GM21367 (cell line): ENCODE results near the gene FKBP3.
A peak's percentile ranks its signal among the peaks of the same experiment; 100 is the strongest.
"Not testable (repeated sequence)": the region's sequence is repeated elsewhere in the genome, so short reads cannot be mapped to it uniquely, and the experiment has no call there.

Experiments used
- ATAC-seq: cut with Tn5 transposase; IDR thresholded peaks from one replicate; pipeline ENCODE4 v1.9.1; 2021; ENCODE audit not compliant: unreplicated experiment

Gene FKBP3

DNA sequence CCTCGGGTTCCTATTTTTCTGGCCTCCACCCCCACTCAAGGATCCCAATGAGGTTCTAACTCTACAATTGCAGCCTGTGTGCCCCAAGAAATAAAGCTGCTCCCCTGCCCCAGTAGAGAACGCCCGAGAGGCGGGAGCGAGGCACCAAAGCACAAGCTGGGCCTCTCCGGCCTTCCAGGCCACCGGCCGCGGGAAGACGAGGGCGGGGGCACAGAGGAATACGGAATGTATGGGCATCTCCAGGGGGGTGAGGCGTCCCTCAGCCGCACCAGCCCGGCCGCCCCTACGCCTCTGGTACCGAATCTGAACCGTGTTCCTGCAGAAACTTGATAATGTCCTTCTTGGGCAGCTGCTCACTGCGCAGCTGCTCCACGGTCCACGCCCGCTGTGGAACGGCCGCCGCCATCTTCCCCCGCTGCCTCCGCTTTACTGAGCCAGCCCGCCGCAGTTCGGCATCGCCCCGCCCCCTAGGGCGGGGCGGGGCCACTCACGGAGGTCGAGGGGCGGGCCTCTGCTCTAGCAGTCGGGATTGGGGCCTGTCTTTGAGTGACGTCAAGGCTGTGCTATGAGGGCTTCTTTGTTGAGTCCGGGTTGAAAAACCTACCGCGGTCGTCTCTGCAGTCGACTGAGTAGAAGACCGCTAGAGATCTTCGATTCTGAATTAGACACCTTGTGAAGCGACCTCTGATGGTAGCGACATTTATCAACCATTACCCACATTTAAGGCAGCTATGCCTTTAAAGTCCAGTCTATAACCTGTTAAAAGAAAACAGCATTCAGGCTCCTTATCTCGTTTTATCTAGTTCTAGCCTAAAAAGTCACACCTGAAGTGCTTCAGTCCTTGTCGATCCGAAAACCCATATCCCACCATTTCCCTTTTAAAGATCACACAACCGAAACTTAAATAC lies at the start of gene FKBP3:
FKBP3 (minus strand) TSS at position 431 of the 908 bp plus-strand sequence; CDS start at position 406, 25 bp downstream.
- peak; percentile 92 for ATAC-seq

DNA sequence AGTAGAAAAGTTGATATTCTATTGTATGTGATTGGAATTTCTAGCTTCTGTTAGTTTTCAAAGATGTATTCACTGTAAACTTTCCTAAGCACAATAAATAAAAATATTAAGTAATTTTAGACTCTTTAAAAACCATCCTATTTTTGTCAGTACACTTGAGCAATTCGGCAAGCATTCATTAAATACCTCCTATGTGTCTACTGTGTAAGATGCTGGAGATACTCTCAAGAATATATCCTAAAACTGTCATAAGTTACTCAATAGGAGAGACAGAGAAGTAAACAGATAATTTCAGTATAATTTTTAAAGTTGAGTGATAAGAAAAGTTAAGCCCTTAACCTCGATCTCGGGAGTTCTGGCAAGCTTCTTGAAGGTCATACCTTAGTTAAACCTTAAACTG lies 47.5 kb upstream of the FKBP3 start:
- no peak for ATAC-seq

DNA sequence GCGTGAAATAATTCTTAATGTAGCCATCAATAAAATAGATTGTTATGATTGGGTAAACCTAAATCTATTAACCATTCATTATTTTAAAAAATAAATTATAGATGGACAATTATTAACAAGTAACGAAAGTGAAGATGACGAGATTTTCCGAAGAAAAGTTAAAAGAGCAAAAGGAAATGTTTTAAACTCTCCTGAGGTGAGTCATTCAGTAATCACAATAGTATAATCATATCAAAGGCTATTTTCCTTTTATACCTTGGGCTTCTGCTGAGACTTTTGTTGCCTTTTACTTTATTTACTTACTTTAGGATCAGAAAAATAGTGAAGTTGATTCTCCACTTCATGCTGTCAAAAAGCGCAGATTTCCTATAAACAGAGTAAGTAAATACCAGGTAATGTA lies 47.0 kb upstream of the FKBP3 start:
- ATAC-seq, result no peak

DNA sequence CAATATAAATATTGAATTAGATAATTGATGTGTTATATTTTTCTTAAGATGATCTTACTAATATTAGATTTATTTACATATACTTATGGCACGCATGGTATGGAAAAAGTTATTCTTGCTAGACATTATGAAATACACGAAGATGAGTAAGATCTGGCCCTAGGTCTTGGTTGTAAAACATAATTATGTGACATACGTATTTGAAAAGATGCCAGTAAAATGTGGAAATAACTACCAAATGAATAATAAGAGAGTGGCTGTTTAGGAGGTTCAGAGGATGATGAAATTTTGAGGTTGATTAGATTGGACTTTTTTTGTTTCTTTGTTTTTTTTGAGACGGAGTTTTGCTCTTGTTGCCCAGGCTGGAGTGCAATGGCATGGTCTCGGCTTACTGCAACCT lies 42.8 kb upstream of the FKBP3 start:
- no peak for ATAC-seq

DNA sequence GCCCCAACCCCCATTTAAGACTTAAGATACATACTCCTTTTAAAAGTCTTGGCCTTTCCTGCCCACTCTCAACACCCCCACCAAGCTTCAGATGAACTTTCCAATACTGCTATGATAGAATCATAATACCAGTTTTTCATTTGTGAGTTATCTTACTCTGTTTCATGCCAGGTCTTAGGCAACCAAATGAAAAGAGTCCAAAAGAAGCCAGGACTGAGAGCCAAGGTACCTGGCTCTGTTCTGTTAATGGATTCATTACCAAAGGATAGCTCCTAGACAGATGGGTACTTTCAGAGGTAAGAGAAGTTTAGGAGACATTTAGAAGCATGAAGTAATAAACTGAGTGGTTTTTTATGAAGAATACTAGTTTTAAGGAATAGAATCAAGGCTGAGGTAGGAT lies 35.6 kb upstream of the FKBP3 start:
- ATAC-seq, result no peak

DNA sequence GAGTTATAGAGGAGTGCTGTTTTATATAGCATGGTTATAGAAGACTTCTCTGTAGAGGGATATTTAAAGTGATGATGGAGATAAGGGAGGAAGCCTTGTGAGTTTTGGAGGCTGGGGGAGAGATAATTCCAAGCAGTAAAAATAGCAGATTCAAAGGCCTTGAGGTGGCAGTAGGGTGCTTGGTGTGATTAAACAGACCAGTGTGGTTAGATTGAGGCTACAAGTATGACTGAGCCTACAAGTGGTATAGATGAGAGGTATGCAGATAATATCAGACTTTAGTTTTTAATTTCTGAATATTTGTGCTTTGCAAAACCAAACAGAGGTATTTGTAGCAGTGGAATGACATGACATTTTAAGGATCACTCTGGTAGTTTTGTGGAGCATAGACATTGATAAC lies 21.8 kb upstream of the FKBP3 start:
- no peak for ATAC-seq

DNA sequence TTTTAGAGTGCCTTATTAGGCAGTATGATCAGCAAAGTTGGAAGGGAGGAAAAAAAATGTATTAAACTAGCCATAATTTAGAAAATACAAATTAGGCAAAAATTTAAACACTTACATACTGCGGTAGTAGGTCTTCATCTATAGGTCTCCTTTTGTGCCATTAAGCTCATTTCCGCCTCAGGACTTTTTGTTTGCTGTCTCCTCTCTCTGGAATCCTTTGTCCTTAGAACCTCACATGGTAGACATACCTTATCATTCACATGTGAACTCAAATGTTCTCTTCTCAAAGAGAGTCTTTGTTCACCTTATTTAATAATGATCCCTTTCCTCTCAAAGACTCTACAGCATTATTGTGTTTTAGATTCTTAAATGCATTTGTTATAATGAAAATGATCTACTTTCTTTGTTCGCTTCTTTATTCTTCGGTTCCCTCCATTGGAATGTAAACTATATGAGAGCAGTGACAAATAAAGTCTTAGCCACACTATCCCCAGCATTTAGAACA lies 16.2 kb upstream of the FKBP3 start:
- ATAC-seq, result no peak

DNA sequence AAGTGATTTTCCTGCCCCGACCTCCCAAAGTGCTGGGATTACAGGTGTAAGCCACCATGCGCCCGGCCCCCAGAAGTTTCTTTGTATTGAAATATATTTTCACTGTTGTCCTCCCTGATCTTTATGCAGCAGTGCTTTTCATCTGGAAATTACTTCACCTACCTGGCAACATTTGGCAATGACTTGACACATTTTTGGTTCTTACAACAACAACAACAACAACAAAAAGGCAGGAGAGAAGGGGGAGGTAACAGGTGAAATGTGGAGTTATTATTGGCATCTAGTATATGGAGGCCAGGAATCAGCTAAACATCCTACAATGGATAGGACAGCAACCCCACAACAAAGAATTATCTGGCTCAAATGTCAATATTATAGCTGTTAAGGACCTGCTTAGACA lies 15.3 kb upstream of the FKBP3 start:
- no peak for ATAC-seq

DNA sequence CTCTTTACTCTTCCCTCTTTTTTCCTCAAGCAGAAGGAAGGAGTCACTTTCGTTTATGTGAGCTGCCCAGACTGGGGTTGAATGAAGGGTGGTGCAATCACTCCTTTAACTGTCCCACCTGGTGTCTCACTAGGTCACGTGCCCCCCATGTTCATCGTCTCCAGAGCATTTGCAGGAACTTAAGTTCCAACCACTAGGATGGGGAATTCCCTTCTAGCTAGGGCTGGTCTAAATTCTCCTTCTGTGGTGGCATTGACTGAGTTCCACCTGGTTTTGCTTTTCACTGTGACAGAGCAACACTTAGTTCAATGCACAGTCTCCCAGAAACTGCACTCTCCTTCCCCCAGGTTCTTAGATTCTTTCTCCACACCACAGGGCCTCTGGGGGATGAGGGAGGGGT lies 10.9 kb upstream of the FKBP3 start:
- peak; percentile 54 for ATAC-seq

DNA sequence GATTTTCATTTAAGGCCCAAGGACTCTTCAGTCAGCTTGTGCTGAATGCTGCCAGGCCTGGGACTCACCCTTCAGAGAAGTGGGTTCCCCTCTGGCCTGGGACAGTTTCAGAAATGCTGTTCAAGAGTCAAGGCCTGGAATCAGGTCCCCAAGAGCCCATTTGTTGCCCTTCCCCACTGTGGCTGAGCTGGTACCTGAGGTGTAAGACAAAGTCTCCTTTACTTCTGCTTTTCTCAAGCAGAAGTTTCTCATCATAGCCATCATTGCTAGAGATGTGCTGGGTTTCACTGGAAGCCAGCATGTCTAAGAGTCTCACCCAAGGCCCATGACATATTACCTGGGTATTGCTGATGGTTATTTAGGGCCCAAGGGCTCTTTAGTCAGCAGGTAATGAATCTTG lies 10.4 kb upstream of the FKBP3 start:
- ATAC-seq, result peak; percentile 63

DNA sequence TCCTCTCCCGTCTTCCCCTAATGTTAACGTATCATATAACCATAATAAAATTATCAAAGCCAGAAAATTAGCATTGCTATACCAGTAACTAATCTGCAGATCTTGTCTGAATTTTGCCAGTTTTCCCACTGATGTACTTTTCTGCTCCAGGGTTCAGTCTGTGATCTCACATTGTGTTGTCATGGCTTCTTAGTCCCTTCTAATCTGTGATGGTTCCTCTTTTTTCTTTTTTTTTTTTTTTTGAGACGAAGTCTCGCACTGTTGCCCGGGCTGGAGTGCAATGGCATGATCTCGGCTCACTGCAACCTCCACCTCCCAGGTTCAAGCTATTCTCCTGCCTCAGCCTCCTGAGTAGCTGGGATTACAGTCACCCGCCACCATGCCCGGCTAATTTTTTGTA lies 7.8 kb upstream of the FKBP3 start:
- not testable (repeated sequence) for ATAC-seq

DNA sequence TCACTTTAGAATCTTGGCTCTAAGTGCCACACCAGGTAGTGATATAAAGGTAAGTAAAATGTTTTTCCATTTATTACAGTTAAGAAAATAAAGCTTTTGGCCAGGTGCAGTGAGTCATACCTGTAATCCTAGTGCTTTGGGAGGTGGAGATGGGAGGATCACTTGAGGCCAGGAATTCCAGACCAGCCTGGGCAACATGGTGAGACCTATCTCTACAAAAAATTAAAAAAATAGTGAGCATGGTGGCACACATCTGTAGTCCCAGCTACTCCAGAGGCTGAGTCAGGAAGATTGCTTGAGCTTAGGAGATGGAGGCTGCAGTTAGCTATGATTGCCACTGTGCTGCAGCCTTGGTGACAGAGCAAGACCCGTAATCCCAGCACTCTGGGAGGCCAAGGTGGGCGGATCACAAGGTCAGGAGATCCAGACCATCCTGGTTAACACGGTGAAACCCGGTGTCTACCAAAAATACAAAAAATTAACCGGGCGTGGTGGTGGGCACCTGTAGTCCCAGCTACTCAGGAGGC lies 6.4 kb upstream of the FKBP3 start:
- no peak for ATAC-seq

DNA sequence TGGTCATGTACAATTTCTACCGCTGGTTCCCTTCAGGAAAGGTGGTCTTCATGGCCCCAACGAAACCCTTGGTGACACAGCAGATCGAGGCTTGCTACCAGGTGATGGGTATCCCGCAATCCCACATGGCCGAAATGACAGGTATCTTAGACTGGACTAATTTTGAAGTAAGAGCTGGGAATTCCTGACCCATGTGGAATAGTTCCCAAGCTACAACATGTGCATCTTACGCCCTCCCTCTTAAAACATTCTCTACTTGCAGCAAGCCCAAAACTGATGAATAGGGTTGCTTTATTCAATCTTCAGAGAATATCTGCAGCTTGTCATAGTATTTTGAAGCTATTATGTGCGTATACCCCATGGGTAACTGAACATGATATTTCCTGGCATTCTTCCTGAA lies 2.1 kb upstream of the FKBP3 start:
- no peak for ATAC-seq

DNA sequence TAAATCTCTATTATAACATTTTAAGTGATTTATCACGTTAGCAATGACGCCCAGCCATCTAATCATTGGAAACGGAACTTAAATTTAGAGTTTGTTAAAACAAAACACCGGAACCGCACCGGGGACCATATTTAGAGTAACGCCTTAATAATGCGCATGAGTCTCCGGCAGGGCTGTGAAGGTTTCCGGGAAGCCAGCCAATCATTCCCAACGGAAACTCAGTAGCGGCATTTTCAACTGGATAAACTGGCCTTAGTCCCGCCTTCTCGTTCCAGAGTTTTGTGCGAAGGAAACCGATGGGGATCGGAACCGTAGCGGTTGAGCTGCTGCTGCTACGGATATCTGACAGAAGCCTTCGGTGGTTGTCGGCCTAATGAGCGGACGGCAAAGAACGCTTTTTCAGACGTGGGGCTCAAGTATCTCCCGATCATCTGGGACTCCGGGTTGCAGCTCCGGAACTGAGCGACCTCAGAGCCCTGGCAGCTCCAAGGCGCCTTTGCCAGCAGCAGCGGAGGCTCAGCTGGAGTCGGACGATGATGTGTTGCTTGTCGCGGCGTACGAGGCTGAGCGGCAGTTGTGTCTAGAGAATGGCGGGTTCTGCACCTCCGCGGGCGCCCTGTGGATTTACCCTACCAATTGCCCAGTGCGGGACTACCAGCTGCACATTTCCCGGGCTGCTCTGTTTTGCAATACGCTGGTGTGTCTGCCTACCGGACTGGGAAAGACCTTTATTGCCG lies 1.5 kb upstream of the FKBP3 start, which contains the start of gene FANCM:
FANCM (plus strand) TSS at position 272 of the 737 bp plus-strand sequence; CDS start at position 374, 102 bp downstream.
- ATAC-seq, result peak; percentile 28

DNA sequence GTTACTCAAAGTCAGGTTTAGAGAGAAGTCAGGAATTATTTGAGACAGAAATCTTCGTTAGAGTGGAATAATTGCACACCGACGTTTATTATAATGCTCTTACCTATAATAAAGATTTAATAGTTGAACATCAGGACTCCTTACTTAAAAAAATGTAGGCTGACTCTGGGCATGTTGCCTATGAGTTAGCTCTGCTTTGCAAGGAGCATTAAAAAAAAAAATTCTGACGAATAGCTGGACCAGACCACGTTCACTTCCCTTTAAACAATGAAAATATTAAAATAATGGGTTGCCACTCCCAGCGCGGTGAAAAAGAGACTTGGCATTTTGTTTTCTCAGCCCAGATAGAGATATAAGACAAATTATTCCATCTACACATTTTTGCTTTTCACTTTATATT lies 875 bp upstream of the FKBP3 start:
- ATAC-seq, result no peak

DNA sequence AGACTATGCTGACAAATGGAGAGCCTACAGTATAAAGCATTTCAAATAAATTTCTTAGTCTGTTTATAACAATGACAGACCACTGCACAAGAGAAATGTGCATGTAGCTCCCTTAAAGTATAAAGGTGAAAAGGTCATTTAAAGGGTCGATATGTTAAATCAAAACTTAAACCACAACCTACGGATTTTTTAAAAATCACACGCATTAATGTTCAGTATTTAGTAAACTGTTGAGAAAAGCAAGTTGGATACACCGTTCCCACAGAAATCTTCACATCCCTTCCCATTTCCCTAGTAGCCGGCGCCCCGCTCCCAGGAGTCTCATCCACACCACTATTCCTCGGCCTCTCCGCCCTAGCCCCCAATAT lies 614 bp downstream of the FKBP3 start:
- no peak for ATAC-seq

DNA sequence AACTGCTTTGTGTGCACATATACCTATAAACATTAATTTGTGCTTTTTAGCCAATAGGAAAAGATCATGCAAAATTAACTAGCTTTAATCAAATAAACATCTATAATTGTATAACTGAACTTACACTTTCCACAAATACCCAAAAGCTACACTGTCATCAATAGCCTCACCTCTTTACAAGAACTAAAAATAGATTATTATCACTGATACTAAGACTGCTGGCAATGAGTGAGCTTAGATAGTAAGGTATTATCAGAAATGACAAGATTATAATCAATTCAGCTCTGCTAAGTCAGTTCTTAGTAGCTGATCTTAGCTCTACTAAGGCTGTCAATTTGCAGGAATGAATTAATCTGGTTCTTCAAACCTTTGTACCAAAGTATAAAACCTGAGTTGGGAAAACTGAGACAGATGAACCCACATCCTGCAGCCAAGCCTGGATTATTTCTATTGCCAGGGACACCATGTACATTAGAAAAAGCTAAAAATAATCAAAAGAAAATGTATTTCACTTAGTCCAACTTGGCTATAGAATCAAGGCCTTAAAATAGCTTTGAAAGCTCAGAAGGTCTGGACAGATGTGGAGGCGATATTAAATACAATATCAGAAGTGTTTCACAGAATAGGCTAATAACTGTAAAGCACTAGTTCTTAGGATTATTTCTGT lies 5.2 kb downstream of the FKBP3 start:
- no peak for ATAC-seq

DNA sequence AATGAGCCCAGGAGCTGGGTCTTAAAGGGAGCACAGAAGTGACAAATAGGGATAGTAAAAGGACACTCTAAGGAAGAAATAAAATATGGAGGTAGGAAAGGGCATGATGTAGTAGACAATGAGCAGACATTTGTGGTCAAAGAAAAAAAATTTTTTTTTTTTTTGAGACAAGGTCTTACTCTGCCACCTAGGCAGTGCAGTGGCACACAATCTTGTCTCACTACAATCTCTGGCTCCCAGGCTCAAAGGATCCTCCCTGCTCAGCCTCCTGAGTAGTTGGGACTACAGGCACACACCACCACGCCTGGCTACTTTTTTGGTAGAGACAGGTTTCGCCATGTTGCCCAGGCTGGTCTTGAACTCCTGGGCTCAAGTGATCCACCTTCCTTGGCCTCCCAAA lies 8.5 kb downstream of the FKBP3 start:
- ATAC-seq, result no peak

DNA sequence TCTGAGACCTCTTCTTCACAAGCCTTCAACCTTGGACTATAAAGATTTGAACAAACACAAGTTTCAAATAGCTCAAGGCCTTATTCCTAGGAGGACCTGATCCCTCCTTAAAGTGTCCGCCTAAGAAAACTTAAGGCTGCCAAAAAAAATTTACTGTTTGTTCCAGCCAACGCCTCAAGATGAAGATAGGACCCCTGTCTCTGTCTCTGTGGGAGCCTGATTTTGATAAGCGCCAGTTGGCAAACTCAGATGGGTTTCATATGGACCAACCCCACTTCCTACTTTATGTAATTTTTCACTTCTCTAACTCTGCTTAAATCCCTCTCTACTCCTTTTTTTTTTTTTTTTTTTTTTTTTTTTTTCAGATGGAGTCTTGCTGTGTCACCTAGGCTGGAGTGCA lies 11.0 kb downstream of the FKBP3 start:
- no peak for ATAC-seq

DNA sequence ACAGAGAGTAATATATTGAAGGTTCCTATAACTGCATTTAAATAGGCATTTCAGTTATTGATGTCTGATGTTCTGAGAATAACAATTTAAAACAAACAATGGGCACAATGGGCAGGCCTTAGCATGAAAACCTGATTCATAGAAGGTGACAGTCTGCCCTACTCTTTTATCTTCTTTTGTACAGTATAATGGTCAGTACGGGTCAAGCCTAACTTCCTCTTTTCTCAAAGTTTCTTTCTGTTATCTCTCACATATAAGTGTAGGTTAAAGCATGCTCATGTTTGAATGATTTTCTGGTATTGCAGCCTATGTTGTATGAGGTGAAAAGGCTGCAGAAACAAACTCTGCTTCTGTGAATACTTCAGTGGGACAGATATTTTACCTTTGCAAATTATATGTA lies 14.2 kb downstream of the FKBP3 start:
- ATAC-seq, result no peak

DNA sequence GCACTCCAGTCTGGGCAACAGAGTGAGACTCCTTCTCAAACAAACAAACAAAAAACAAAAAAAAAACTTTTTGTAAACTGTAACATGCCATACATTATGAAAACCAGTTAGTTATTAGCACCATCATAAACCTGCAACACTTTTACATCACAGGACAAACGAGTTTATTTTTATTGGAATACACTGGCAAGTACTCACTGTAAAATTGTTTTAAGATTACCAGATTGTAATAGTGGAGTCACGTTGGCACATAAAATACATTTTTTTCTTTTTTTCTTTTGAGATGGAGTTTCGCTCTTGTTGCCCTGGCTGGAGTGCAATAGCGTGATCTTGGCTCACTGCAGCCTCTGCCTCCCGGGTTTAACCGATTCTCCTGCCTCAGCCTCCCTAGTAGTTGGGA lies 15.7 kb downstream of the FKBP3 start:
- no peak for ATAC-seq
